HG02571 (cell line): ENCODE data around the gene IL22RA2.
A peak's percentile ranks its signal among the peaks of the same experiment; 100 is the strongest.

Experiments used
- ATAC-seq: cut with Tn5 transposase; IDR thresholded peaks from one replicate; pipeline ENCODE4 v1.9.1; 2021; ENCODE audit warnings: mild to moderate bottlenecking, moderate library complexity; ENCODE audit not compliant: unreplicated experiment

IL22RA2 gene

GRCh38 chr6:137167702-137168377, 5.6 kb downstream of the IL22RA2 start:
- no peak for ATAC-seq

- no peak for ATAC-seq
These were observed 7.0 kb downstream of the IL22RA2 start for GRCh38 chr6:137166247-137167098.

GRCh38 chr6:137165375-137166246, 7.8 kb downstream of the IL22RA2 start:
- ATAC-seq, result peak; percentile 59

- ATAC-seq, result no peak
These were observed 9.6 kb downstream of the IL22RA2 start for GRCh38 chr6:137163732-137164318.

- ATAC-seq, result no peak
These were observed 10.6 kb downstream of the IL22RA2 start for GRCh38 chr6:137162692-137163306.

GRCh38 chr6:137161949-137162348, 11.5 kb downstream of the IL22RA2 start:
- no peak for ATAC-seq

- ATAC-seq, result no peak
These were observed 12.7 kb downstream of the IL22RA2 start for GRCh38 chr6:137160763-137161162.

- ATAC-seq, result no peak
These were observed 13.5 kb downstream of the IL22RA2 start for GRCh38 chr6:137159912-137160311.

- no peak for ATAC-seq
These were observed 15.8 kb downstream of the IL22RA2 start for GRCh38 chr6:137157601-137158000.

GRCh38 chr6:137156650-137157049, 16.8 kb downstream of the IL22RA2 start:
- ATAC-seq, result no peak

GRCh38 chr6:137155830-137156229, 17.6 kb downstream of the IL22RA2 start:
- no peak for ATAC-seq

- ATAC-seq, result no peak
These were observed 23.4 kb downstream of the IL22RA2 start for GRCh38 chr6:137150072-137150471.

GRCh38 chr6:137149035-137149393, 24.4 kb downstream of the IL22RA2 start:
- no peak for ATAC-seq

- no peak for ATAC-seq
These were observed 25.0 kb downstream of the IL22RA2 start for GRCh38 chr6:137148306-137149034.

- no peak for ATAC-seq
These were observed 26.2 kb downstream of the IL22RA2 start for GRCh38 chr6:137147195-137147594.

GRCh38 chr6:137146206-137146605, 27.2 kb downstream of the IL22RA2 start:
- ATAC-seq, result no peak

GRCh38 chr6:137145421-137145820, 28.0 kb downstream of the IL22RA2 start:
- ATAC-seq, result no peak

GRCh38 chr6:137136065-137136464, 37.4 kb downstream of the IL22RA2 start:
- no peak for ATAC-seq

GRCh38 chr6:137134483-137134882, 39.0 kb downstream of the IL22RA2 start:
- ATAC-seq, result no peak

- no peak for ATAC-seq
These were observed 40.3 kb downstream of the IL22RA2 start for GRCh38 chr6:137133122-137133521.
